NCI-H2081 (cell line): ENCODE measurements around the gene DNAJB1.
"Not testable (repeated sequence)": the region's sequence is repeated elsewhere in the genome, so short reads cannot be mapped to it uniquely, and the experiment has no call there.

ENCODE experiments used
- DNase-seq, 2 experiments: peaks; one replicate each; lab custom pipeline; 2025; lab: John Stamatoyannopoulos, UW

The DNAJB1 gene

GRCh38 chr19:14520543-14520942, 2.3 kb upstream of the DNAJB1 start:
- DNase-seq: no peak

GRCh38 chr19:14519860-14520407, 1.7 kb upstream of the DNAJB1 start:
- DNase-seq: no peak

GRCh38 chr19:14519245-14519859, 1.2 kb upstream of the DNAJB1 start:
- DNase-seq: no peak

GRCh38 chr19:14517446-14517839, 754 bp downstream of the DNAJB1 start:
- DNase-seq: no peak

DNA sequence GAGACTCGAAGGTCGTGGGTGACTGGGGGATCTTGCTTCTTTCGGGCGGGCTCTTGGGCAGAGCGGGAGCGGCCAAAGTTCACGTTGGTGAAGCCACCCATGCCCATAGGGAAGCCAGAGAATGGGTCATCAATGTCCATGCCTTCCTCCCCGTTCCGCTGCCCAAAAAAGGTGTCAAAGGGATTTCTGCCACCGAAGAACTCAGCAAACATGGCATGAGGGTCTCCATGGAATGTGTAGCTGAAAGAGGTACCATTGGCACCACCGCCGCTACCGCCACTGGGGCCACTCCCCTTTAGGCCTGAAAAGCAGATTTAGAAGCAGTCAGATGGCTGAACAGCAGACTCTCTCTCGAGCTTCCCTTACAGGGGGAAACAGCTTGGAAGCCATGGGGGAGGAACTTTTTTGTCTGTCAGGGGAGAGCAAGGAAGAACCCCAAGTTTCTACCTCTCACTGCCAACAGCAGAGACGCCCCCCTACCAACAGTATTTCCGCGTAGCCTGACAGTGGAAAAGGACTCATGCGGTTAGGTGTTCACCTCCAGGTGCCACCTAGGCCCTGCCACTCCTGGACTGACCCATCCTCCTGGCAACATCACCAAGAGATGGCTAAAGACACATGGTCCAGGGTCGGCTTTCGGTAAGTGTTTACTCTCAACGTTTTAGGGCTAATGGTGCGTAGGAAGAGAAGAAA, 1.3 kb downstream of the DNAJB1 start:
- no peak for DNase-seq

DNA sequence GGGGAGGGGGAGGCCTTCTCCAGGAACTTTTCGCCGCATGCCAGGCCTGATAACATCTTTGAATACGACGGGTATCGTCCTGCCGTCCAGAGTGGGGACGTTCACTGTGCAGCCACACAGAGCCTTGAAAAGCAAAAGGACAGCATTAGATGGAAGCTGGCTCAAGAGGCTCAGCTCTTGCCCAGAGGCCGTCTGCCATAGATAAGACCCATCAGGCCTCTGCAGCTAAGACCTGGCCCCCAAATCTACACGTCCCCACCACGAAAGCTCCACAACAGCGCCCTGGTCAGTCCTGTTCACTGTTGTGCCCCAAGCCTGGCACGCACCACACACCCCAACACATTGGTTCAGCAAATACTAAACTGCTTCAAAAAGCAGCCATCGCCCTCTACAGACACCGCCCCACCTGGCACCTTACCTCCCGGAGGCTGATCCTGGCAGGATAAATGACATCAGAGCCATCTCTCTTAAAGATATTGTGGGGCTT, 2.1 kb downstream of the DNAJB1 start:
- peak; percentile 7 to 9 for DNase-seq

DNA sequence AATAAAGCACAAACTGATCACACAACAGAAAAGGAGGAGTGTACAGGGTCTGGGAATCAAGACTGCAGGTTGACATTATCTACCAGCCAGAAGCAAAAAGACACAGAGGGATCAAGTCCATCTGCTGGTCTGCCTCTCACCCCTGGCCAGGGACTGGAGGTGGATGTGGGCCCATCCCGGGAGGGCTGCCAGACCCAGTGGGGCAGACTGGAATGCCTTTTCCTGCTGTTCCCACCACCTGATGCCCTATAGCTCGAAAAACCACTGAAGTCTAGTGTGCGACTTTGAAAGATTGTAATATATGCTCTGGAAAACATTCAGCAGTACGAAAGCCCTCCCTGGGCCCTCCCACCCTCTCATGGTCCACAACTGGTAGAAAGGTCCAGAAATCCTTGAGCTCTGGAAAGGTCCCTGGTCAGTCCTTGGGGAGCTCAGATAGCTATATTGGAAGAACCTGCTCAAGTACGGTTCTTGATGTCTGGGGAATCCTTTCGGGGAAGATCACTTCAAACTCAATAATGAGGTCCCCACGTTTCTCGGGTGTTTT, 2.6 kb downstream of the DNAJB1 start:
- no peak for DNase-seq

- DNase-seq: no peak
These were observed 3.9 kb downstream of the DNAJB1 start for GRCh38 chr19:14514215-14514863.

- DNase-seq: no peak
These were observed 5.7 kb downstream of the DNAJB1 start for GRCh38 chr19:14512406-14512961.

DNA sequence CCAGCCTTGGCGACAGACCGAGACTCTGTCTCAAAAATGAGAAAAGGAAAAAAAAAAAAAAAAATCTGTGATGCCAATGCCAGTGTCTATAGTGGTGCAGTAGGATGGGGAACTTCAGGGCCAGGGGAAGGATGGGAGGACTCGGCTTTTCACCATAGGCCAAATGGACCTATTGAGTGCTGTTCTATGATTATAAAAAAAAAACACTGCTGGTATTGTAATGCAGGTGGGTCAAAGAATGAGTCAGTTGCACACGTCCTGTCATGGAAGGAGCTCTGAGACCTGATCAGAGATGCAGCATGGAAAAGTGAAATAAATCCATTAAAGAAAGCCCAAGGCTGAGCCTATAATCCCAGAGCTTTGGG, 7.0 kb downstream of the DNAJB1 start:
- DNase-seq: no peak

DNA sequence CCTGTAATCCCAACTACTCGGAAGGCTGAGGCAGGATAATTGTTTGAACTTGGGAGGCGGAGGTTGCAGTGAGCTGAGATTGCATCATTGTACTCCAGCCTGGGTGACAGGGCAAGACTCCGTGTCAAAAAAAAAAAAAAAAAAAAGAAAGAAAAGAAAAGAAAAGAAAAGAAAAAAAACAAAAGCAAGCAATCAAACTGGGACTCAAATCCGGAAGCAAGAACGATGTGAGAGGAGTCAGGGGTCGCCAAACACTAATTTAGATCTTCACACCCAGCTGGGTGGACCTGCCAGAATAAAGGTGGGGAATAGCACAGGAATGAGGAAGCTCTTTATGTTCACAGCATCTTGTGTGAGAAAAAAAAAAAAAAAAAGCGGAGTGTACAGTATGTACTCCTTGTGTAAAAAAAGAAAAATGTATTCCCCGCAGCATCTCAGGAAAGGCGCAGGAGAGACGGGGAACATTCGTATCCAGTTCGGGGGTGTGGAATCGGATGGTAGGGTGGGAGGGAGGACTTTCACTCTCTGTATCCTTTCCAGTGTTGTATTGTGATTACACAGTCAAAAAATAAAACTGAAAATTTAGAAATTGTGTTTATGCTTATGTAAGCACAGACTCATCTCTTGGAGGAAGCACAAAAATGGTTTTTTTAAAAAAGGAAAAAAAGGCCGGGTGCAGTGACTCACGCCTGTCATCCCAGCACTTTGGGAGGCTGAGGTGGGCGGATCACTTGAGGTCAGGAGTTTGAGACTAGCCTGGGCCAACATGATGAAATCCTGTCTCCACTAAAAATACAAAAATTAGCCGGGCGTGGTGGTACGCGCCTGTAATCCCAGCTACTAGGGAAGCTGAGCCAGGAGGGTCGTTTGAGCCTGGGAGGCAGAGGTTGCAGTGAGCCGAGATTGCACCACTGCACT, 7.6 kb downstream of the DNAJB1 start:
- no peak for DNase-seq

- DNase-seq: no peak
These were observed 10.3 kb downstream of the DNAJB1 start for GRCh38 chr19:14507704-14508542.

GRCh38 chr19:14505488-14506239, 12.5 kb downstream of the DNAJB1 start:
- peak in 1 of 2 experiments; percentile 15 for DNase-seq

DNA sequence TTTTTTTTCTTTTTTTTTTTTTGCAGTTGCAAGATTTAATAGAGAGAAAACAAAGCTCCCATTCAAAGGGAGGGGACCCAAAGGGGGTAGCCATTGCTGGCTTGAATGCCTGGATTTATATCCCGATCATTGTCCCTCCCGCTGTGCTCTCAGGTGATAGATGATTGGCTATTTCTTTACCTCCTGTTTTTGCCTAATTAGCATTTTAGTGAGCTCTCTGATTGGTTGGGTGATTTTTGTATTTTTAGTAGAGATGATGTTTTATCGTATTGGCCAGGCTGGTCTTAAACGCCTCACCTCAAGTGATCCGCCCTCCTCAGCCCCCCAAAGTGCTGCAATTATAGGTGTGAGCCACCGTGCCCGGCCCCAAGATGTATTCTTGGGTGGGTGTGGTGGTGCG, 13.6 kb downstream of the DNAJB1 start:
- not testable (repeated sequence) for DNase-seq

- no peak for DNase-seq
These were observed 14.9 kb downstream of the DNAJB1 start for GRCh38 chr19:14503285-14503684.

DNA sequence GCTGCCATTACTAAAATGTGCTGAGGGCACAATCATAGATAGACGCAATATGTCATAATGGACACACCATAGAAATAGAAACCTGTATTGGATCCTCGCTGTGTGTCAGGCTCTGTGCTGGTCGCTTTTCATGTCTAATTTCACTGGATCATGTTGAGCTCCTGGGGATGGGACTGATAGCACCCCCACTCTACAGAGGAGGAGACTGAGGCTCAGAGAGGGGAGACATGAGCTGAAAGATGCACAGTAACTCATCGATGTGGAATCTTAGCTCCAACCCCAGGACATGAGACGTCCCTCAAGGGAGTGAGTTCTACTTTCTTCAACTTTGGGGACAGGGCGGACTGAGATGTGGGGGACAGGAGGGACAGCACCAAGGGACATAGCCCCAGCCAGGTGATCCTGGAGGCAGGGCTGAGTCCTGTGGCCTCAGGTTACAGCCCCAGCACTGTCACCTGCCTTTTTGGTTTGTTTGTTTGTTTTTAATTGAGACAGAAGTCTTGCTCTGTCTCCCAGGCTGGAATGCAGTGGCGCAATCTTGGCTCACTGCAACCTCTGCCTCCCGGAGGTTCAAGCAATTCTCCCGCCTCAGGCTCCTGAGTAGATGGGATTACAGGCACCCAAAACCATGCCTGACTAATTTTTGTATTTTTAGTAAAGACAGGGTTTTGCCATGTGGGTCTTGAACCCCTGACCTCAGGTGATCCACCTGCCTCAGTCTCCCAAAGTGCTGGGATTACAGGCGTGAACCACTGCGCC, 15.7 kb downstream of the DNAJB1 start:
- no peak for DNase-seq

- DNase-seq: no peak
These were observed 20.8 kb downstream of the DNAJB1 start for GRCh38 chr19:14497228-14497921.

DNA sequence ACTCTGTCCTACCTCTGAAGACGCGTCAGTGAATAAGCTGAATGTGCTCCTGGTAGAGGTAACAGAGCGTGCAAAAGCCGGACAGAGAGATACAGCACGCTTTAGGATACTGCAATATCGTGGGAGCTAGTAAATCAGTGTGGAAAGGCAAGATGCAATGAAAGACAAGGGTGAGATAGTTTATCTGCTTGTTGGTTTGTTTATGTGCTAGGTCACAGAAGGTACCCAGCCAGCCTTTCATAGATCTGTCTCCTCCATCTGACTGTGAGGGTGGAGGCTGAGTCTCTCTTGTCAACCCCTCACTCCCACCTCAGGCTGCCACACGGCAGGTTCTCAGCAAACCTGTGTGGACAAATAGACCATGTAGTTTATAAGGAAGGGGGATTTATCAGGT, 21.4 kb downstream of the DNAJB1 start:
- no peak for DNase-seq
